Measurements from ENCODE around the gene CD276. TPM values are rescaled to one million over a fixed set of nuclear protein-coding genes. Genes with fewer than 3 reads are reported as not detected.
"Not testable (repeated sequence)": the region's sequence is repeated elsewhere in the genome, so short reads cannot be mapped to it uniquely, and the experiment has no call there.

CD276 gene
- total RNA-seq, 2 experiments from 2014 or later = 0.37 to 0.96 TPM

DNA sequence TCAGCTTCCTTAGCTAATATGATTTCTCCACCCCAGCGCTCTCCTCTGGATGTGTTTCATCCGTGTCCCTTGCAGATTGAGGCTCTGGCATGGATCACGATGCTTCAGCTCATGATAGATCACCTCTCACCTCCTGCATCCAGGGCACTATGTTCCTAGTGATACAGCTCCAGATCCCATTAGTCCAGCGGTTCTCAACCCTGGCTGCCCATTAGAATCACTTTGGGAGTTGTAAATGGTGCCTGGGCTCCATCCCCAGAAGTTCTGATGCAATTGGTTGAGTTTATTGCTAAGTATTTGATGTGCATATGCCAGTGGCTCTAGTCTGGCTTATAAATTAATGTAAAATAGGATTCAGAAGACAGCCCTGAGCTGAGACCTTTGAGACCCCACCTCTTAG lies 34.5 kb downstream of the CD276 start:
- Mint-ChIP-seq H3K27ac (no peak overlapping the region), H3K4me1 (no peaks in the 10 kb centered on the region), H3K27me3 (peaks cover 5% of the 10 kb centered on the region), H3K4me3 (no peak overlapping the region), H3K36me3 (ENCODE audit: low read depth) (no peaks in the 10 kb centered on the region), H3K9me3 (no peaks in the 10 kb centered on the region)
- no peak for DNase-seq
- ChIA-PET CTCF (no interaction called here), POLR2A (no interaction called here)

DNA sequence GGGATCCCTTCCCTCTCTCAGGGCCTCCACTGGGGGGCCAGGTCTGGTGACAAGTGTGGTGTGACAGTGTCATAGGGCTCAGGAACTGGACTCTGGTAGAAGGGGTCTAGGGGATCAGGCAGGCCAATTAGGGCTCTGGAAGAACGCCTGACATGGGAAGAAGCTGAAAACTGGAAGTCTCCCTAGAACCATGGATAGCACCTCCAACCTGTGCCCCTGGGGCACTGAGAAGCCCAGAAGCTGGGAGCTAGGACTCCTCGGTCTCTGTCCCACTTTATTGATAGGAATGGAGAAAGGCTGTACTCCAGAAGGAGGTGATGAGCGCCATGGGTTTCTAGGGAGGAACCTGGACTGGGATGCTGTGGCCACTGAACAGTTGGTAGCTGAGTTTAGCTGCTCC lies 38.2 kb downstream of the CD276 start:
- Mint-ChIP-seq H3K4me1 (no peaks in the 10 kb centered on the region), H3K27ac (no peak overlapping the region), H3K36me3 (ENCODE audit: low read depth) (no peaks in the 10 kb centered on the region), H3K9me3 (no peaks in the 10 kb centered on the region), H3K27me3 (peaks cover 13% of the 10 kb centered on the region), H3K4me3 (no peak overlapping the region)
- CTCF ChIA-PET = interaction anchor here (0.5 to 1.4 kb wide), 2 partner anchors 18 to 196 kb away, joined by 3 to 4 read pairs; no protein-coding TSS in a partner anchor
- POLR2A ChIA-PET = no interaction called here
- no peak for DNase-seq

DNA sequence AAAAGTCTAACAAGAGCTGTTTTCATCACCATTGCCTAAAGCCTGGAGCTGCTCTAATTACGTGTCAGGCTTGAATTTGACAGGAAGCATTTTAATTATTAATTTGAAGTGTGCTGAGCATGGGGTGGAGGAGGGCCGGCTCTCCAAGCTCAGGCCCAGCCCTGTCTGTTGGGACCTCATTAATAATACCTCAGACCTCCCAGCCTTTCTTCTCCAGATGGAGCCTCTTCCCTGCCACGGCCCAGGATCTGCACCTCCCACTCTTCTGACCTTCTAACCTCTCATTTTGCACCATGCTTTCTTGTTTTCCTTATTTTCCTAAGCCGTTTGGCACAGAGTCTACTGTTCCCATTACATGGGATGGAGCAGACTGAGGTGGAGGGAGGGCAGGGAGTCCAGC lies 39.0 kb downstream of the CD276 start:
- H3K27me3 Mint-ChIP-seq = peaks cover 13% of the 10 kb centered on the region
- H3K4me3 Mint-ChIP-seq = no peak overlapping the region
- ChIA-PET CTCF (no interaction called here), POLR2A (no interaction called here)
- no peak for DNase-seq
- no peak overlapping the region for H3K27ac Mint-ChIP-seq
- no peaks in the 10 kb centered on the region for H3K9me3 Mint-ChIP-seq
- no peaks in the 10 kb centered on the region for H3K36me3 Mint-ChIP-seq (ENCODE audit: low read depth)
- H3K4me1 Mint-ChIP-seq = no peaks in the 10 kb centered on the region

DNA sequence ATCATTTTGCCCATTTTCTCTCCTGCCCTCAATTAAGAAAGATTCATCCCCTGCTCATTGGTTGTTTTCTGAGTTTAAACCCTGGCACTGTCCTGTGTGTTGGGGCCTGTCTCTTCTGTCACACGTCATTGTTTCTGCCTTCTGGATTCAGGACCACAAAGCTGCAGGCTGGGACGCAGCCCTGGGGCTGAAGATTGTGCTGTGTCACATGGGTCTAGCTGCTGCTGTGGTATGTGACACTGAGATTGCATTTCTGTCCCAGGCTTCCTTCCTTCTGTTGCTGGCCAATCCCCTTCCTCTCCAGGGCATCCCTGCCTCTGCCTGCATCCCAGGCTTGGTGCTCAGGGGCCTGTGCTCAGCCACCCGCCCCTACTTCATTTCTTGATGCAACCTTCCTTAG lies 40.0 kb downstream of the CD276 start:
- Mint-ChIP-seq H3K27ac (no peak overlapping the region), H3K4me3 (no peak overlapping the region), H3K27me3 (peaks cover 11% of the 10 kb centered on the region), H3K9me3 (no peaks in the 10 kb centered on the region), H3K36me3 (ENCODE audit: low read depth) (no peaks in the 10 kb centered on the region), H3K4me1 (no peaks in the 10 kb centered on the region)
- ChIA-PET CTCF (interaction anchor here (2.0 kb wide), 1 partner anchor 88 kb away, joined by 6 read pairs; no protein-coding TSS in a partner anchor), POLR2A (no interaction called here)
- DNase-seq = no peak

DNA sequence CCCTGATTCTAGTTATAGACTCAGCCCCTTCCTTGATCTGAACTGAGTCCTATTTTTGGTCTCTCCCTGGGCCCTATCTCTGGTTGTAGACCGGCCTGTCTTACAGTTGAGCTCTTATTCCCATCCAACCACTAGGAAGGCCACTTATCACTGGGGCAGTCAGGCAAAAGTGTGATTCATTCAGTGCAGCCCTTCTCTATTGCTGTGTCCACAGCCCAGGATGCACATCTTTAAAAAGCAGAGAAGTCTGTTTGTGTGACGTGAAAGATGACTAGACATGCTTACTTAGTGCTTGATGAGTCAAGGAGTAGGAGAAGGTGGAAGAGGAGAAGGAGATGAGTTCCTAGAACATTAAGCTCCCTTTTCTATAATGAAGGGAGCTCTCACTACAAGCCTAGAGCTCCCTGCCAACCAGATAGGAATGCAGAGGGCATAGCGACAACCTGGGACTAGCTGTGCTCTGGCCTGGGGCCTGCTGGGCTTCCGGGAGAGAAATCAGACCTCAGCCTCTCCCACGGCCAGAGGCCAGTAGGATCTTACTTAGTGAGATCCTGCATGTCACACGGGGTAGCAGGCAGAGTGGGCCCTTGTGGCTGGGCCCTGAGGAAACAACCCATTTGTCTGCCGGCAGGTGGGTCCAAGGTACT lies 43.3 kb downstream of the CD276 start:
- no peaks in the 10 kb centered on the region for H3K4me1 Mint-ChIP-seq
- DNase-seq = no peak
- H3K36me3 Mint-ChIP-seq (ENCODE audit: low read depth) = no peaks in the 10 kb centered on the region
- POLR2A ChIA-PET = no interaction called here
- no peak overlapping the region for H3K27ac Mint-ChIP-seq
- peaks cover 5% of the 10 kb centered on the region for H3K9me3 Mint-ChIP-seq
- CTCF ChIA-PET = interaction anchor here (0.6 to 0.8 kb wide), 2 partner anchors 16 to 91 kb away, joined by 3 read pairs; no protein-coding TSS in a partner anchor
- no peak overlapping the region for H3K4me3 Mint-ChIP-seq
- H3K27me3 Mint-ChIP-seq = peaks cover 8% of the 10 kb centered on the region

DNA sequence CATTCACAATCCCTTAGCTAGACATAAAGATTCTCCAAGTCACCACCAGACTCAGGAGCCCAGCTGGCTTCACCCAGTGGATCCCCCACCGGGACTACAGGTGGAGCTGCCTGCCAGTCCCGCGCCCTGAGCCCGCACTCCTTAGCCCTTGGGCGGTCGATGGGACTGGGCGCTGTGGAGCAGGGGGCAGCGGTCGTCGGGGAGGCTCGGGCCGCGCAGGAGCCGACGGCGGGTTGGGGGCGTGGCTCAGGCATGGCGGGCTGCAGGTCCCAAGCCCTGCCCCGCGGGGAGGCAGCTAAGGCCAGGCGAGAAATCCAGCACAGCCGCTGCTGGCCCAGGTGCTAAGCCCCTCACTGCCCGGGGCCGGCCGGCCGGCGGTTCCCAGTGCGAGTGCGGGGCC lies 47.9 kb downstream of the CD276 start:
- POLR2A ChIA-PET; H3K4me1 Mint-ChIP-seq; H3K4me3 Mint-ChIP-seq; H3K27ac Mint-ChIP-seq; DNase-seq; CTCF ChIA-PET; H3K27me3 Mint-ChIP-seq; H3K36me3 Mint-ChIP-seq (ENCODE audit: low read depth); H3K9me3 Mint-ChIP-seq: not testable (repeated sequence)

DNA sequence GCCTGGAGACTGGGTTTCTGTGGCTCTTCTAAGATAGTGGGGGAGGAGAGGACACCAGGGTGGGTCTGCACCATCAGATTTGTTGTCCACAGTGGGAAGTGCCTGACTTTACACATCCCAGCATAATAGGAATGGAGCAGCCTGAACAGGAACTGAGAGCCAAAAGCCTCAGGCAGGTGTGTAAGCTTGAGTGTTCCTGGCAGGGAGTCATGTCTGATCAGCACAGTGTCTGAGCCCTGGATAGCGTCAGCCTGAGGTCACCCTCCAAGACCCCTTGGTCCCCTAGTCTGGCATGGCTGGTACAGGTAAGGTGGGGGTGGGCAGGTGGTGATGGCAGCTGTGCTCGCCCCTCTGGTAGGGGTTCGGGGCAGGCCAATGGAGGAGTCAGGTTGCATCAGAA lies 48.7 kb downstream of the CD276 start:
- DNase-seq = no peak
- H3K9me3 Mint-ChIP-seq = peaks cover 5% of the 10 kb centered on the region
- POLR2A ChIA-PET = no interaction called here
- no peaks in the 10 kb centered on the region for H3K36me3 Mint-ChIP-seq (ENCODE audit: low read depth)
- H3K4me1 Mint-ChIP-seq = no peaks in the 10 kb centered on the region
- no peak overlapping the region for H3K4me3 Mint-ChIP-seq
- no peak overlapping the region for H3K27ac Mint-ChIP-seq
- CTCF ChIA-PET = no interaction called here
- peaks cover 2% of the 10 kb centered on the region for H3K27me3 Mint-ChIP-seq

DNA sequence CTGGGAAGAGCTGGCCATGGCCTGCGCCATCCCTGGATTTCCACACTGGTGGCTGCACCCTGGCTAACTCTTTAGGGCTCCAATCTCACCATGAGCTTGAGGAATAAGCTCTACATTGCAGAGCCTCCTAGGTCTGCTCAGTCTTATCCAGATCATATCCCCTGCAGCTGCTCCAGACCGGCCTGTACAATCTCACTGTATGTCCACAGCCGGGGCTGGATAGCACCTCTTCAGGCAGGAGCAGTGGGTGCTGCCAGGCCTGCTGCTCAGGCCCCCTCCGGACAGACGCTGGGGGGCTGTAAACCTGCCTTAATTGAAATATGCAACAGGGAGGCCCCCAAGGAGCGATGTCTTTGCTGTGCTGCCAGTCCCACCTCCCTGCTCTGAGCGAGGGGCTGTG lies 53.4 kb downstream of the CD276 start:
- Mint-ChIP-seq H3K27me3 (peaks cover 2% of the 10 kb centered on the region), H3K4me1 (no peaks in the 10 kb centered on the region), H3K27ac (no peak overlapping the region), H3K36me3 (ENCODE audit: low read depth) (no peaks in the 10 kb centered on the region), H3K4me3 (no peak overlapping the region), H3K9me3 (no peaks in the 10 kb centered on the region)
- no peak for DNase-seq
- POLR2A ChIA-PET = no interaction called here
- CTCF ChIA-PET = no interaction called here

DNA sequence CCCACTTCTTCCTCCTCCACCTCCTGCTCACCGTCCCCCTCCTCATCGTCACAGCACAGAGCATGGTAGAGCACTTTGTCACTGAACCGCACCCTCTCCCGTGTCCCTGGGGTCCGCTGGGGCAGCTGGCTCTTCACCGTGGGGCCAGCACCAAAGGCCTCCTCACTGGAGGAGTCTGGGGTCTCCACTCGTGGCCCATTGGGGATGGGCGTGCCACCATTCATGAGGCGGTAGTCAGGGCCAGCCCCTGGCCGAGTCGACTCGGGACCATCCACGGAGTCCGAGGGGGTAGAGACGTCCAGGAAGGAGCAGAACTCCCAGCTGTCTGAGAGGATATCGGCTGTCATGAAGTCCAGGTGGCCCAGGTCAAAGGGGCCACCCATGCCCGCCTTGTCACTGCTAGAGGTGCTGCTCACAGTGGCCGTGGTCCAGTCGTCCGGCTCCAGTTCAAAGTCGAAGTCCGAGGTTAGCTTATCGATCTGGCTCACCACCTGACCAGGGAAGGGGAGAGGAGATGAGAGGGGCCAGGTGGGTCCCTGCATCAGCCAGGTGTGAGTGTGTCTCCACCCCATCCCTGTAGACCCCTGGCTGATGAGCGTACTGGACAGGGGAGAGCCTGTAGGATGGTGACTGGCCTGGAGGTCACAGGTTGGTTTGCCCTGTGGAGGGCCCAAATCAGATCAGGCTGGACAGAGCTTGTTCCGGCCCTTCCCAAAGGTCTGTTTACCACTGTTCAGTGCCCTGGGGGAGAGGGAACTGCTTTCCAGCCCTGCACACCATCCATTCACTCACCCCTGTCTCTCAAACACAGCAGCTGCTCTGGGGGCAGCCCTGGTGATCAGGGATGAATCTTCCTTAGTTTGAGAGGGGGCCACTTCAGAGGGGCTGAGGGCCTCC lies 56.2 kb downstream of the CD276 start:
- ChIA-PET POLR2A (no interaction called here), CTCF (no interaction called here)
- Mint-ChIP-seq H3K27me3 (peaks cover 3% of the 10 kb centered on the region), H3K9me3 (no peaks in the 10 kb centered on the region), H3K4me3 (no peak overlapping the region), H3K4me1 (no peaks in the 10 kb centered on the region), H3K36me3 (ENCODE audit: low read depth) (no peaks in the 10 kb centered on the region), H3K27ac (no peak overlapping the region)
- no peak for DNase-seq

DNA sequence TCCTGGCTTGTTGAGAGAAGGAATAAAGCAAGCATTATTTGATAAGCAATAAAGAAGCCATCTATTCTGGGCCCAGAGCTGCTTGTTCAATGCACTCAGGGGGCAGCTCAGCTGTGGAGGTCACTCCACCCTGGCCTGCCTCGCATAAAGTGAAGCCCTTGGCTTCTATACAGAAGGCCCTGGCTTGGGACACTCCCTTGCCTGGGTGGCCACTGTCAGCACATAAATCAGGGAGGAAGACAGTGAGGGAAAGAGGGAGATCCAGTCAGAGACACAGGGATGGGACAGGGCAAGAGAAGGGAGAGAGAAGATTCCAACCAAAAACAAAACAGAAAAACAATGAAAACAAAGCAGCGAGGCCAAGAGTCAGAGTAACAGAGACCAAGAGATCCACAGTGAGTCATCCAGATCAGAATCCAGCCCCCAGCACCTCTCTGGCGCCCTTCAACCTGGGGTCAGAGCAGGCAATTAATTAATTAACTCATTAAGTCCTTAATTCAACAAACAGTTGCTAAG lies 57.2 kb downstream of the CD276 start:
- CTCF ChIA-PET = no interaction called here
- DNase-seq = no peak
- POLR2A ChIA-PET = no interaction called here
- no peak overlapping the region for H3K27ac Mint-ChIP-seq
- H3K4me3 Mint-ChIP-seq = no peak overlapping the region
- no peaks in the 10 kb centered on the region for H3K4me1 Mint-ChIP-seq
- no peaks in the 10 kb centered on the region for H3K9me3 Mint-ChIP-seq
- H3K27me3 Mint-ChIP-seq = peaks cover 8% of the 10 kb centered on the region
- H3K36me3 Mint-ChIP-seq (ENCODE audit: low read depth) = no peaks in the 10 kb centered on the region

DNA sequence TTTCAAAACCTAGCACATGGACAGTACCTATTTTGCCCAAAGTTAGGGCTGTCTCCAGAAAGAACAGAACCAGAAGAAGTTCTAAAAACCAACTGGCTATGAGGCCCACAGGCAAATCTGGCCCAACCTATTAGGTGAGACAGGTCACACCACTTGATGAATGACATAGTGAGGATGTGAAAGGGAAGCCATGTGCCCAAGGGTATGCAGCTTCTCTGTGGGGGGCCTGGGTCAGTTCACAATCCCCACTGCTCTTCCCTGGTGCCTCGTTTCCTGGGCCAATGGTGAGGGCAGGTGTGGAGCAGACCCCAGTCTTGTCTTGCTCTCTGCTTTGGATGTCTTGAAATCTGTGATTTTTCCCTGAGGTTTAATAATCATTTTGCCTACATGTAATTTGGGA lies 60.1 kb downstream of the CD276 start:
- no peak overlapping the region for H3K27ac Mint-ChIP-seq
- no peak for DNase-seq
- CTCF ChIA-PET = no interaction called here

DNA sequence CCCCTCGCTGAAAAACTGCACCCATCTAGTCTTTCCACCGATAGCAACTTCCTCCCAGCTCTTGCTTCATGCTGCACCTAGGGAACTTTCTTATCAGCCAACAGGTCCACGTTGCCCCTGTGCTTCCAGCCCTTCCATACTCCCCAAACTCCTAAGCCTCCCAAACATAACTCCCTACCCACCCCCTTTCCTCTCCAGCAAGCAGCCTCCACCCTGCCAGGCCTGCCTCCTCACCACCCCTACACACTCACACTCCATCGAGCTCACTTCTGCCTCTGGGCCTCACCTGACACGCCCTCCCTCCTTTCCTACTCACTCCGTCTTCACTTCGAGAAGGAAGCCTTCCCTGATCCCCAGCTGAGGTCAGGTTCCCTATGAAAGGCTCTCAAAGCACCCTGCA lies 60.9 kb downstream of the CD276 start:
- Mint-ChIP-seq H3K4me1 (no peaks in the 10 kb centered on the region), H3K36me3 (ENCODE audit: low read depth) (no peaks in the 10 kb centered on the region), H3K9me3 (no peaks in the 10 kb centered on the region), H3K27ac (no peak overlapping the region), H3K4me3 (no peak overlapping the region), H3K27me3 (peaks cover 23% of the 10 kb centered on the region)
- no peak for DNase-seq
- CTCF ChIA-PET = no interaction called here
- POLR2A ChIA-PET = no interaction called here

More for the DNA sequence above, 60.1 kb downstream of the CD276 start:
- Mint-ChIP-seq H3K4me3 (no peak overlapping the region), H3K27me3 (peaks cover 20% of the 10 kb centered on the region), H3K9me3 (no peaks in the 10 kb centered on the region), H3K4me1 (no peaks in the 10 kb centered on the region), H3K36me3 (ENCODE audit: low read depth) (no peaks in the 10 kb centered on the region)
- POLR2A ChIA-PET = no interaction called here

DNA sequence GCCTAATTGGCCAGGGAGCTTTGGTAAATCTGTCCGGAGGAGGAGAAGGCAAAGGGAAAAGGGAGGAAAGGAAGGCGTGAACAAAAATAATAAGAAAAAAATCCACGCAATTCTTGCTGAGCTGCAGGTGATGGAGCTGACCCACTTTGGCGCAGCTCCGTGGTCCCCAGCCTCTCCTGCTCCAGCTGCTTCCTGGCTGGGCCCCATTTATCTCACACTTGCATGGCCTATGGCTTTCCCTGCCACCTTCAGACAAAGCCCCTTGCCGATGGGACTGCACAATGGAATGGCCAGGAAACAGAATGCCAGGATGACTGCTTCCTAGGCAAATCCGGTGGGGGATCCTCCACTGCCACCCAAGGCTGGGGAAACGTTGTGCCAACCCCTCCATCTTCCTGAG lies 62.1 kb downstream of the CD276 start:
- no peaks in the 10 kb centered on the region for H3K9me3 Mint-ChIP-seq
- DNase-seq = no peak
- no peak overlapping the region for H3K27ac Mint-ChIP-seq
- peaks cover 32% of the 10 kb centered on the region for H3K27me3 Mint-ChIP-seq
- no peaks in the 10 kb centered on the region for H3K36me3 Mint-ChIP-seq (ENCODE audit: low read depth)
- ChIA-PET POLR2A (no interaction called here), CTCF (no interaction called here)
- no peaks in the 10 kb centered on the region for H3K4me1 Mint-ChIP-seq
- no peak overlapping the region for H3K4me3 Mint-ChIP-seq
